ENCODE results near the gene LYZL1. TPM values are rescaled to one million over a fixed set of nuclear protein-coding genes. Genes with fewer than 3 reads are reported as not detected.
"Not testable (repeated sequence)": the region's sequence is repeated elsewhere in the genome, so short reads cannot be mapped to it uniquely, and the experiment has no call there.

LYZL1 gene
- total RNA-seq, 1 experiment from 2014 or later, result not detected

GRCh38 chr10:29332761-29333148 lies 43.9 kb downstream of the LYZL1 start:
- POLR2A ChIA-PET, result no interaction called here
- Histone ChIP-seq H3K4me2 (ENCODE audit: low read length) (no peak overlapping the region), H3K4me3 (replicated peaks in 1 of 2; ENCODE audit: low read depth in 1 of 2, low read length in 2 of 2) (no peak overlapping the region), H3K9ac (ENCODE audit: low read length) (no peak overlapping the region), H3K27me3 (ENCODE audit: insufficient read depth, low read length) (no peaks in the 10 kb centered on the region), H3K9me2 (ENCODE audit: insufficient read depth) (no peaks in the 10 kb centered on the region), H3K27ac (ENCODE audit: low read depth, low read length) (no peak overlapping the region), H2AFZ (ENCODE audit: low read depth, low read length, poor library complexity, severe bottlenecking) (no peak overlapping the region), H3K79me2 (ENCODE audit: insufficient read depth, low read length) (no peaks in the 10 kb centered on the region), H3K4me1 (ENCODE audit: control insufficient read depth in 1 of 2, insufficient read depth in 2 of 2, low read length in 2 of 2) (no peaks in the 10 kb centered on the region), H4K20me1 (ENCODE audit: insufficient read depth) (no peaks in the 10 kb centered on the region), H3K36me3 (ENCODE audit: control insufficient read depth in 1 of 2, insufficient read depth in 2 of 2, low read length in 2 of 2) (no peaks in the 10 kb centered on the region), H3K9me3 (ENCODE audit: control insufficient read depth in 1 of 2, insufficient read depth in 1 of 2, low read depth in 1 of 2, low read length in 2 of 2) (no peaks in the 10 kb centered on the region)
- TF ChIP-seq SP1 (IDR thresholded peaks at IDR 0.05; ENCODE audit: low read depth) (no peak), ZFX (IDR thresholded peaks at IDR 0.05) (no peak), MAX (IDR thresholded peaks at IDR 0.05) (no peak), CTCF (IDR thresholded peaks at IDR 0.05 in 2 of 3, conservative IDR thresholded peaks at IDR 0.05 in 1 of 3; ENCODE audit: borderline replicate concordance in 1 of 3, insufficient read depth in 1 of 3, low read depth in 2 of 3, low read length in 2 of 3) (no peak), CBX3 (IDR thresholded peaks at IDR 0.05; ENCODE audit: low read depth) (no peak), ELF1 (IDR thresholded peaks at IDR 0.05; ENCODE audit: borderline replicate concordance, low read depth) (no peak), ZNF274 (IDR thresholded peaks at IDR 0.05; ENCODE audit: low read depth, low read length) (no peak), POLR2AphosphoS5 (IDR thresholded peaks at IDR 0.05; ENCODE audit: low read depth, low read length) (no peak), EZH2phosphoT487 (IDR thresholded peaks at IDR 0.05; ENCODE audit: borderline replicate concordance) (no peak), POLR2A (IDR thresholded peaks at IDR 0.05; ENCODE audit: borderline replicate concordance, extremely low read depth, insufficient read depth, insufficient read length) (no peak), EZH2 (IDR thresholded peaks at IDR 0.05) (no peak), JUND (IDR thresholded peaks at IDR 0.05) (no peak), SRF (IDR thresholded peaks at IDR 0.05; ENCODE audit: low read depth) (no peak), TCF7L2 (IDR thresholded peaks at IDR 0.05; ENCODE audit: borderline replicate concordance, extremely low read depth, insufficient read depth, insufficient read length) (no peak), RAD21 (IDR thresholded peaks at IDR 0.05; ENCODE audit: low read depth) (no peak)
- CTCF ChIA-PET, result no interaction called here
- RAD21 ChIA-PET (ENCODE audit: low non-redundant PET in 1 of 2, low total read pairs in 2 of 2, uncharacterized antibody in 2 of 2, unreplicated experiment in 2 of 2), result no interaction called here
- ATAC-seq (no peak), DNase-seq (ENCODE audit: low read depth, low spot score) (no peak)
- BruUV-seq (replicated peaks), result no TSS peak
- intact Hi-C loops (cut with micrococcal nuclease), result no loop called here

GRCh38 chr10:29337526-29337925 lies 48.7 kb downstream of the LYZL1 start:
- BruUV-seq (replicated peaks); H3K9me2 ChIP-seq (ENCODE audit: insufficient read depth); ATAC-seq; intact Hi-C loops (cut with micrococcal nuclease); POLR2A ChIA-PET; H3K36me3 ChIP-seq (ENCODE audit: control insufficient read depth in 1 of 2, insufficient read depth in 2 of 2, low read length in 2 of 2); H3K9ac ChIP-seq (ENCODE audit: low read length); H3K79me2 ChIP-seq (ENCODE audit: insufficient read depth, low read length); H3K4me1 ChIP-seq (ENCODE audit: control insufficient read depth in 1 of 2, insufficient read depth in 2 of 2, low read length in 2 of 2); H3K4me3 ChIP-seq (replicated peaks in 1 of 2; ENCODE audit: low read depth in 1 of 2, low read length in 2 of 2); RAD21 ChIA-PET (ENCODE audit: low non-redundant PET in 1 of 2, low total read pairs in 2 of 2, uncharacterized antibody in 2 of 2, unreplicated experiment in 2 of 2); H3K27ac ChIP-seq (ENCODE audit: low read depth, low read length); H3K4me2 ChIP-seq (ENCODE audit: low read length); H3K9me3 ChIP-seq (ENCODE audit: control insufficient read depth in 1 of 2, insufficient read depth in 1 of 2, low read depth in 1 of 2, low read length in 2 of 2); H4K20me1 ChIP-seq (ENCODE audit: insufficient read depth); DNase-seq (ENCODE audit: low read depth, low spot score); H3K27me3 ChIP-seq (ENCODE audit: insufficient read depth, low read length); H2AFZ ChIP-seq (ENCODE audit: low read depth, low read length, poor library complexity, severe bottlenecking); CTCF ChIA-PET: not testable (repeated sequence)
